Measurements from ENCODE around the gene B4GALT5.

B4GALT5 gene

DNA sequence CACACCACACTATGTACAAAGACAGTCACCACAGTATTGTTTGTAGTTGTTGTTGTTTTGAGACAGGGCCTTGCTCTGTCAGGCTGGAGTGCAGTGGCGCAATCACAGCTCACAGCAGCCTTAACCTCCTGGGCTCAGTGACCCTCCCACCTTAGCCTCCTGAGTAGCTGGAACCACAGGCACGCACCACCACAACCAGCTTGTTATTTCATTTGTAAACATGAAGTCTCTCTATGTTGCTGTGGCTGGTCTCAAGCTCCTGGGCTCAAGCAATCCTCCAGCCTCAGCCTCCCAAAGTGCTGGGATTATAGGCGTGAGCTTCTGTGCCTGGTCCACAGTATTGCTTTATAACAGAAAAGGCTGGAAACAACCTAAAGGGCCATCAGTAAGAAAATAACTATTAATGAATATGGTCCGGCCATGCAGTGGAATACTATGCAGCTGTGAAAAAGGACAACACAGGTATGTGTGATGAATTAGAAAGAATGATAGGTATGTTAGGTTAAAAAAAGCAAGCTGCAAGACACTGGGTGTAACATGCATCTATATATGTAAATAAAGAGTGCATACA is 115.8 kb downstream of the B4GALT5 start:
- no peak for DNase-seq

DNA sequence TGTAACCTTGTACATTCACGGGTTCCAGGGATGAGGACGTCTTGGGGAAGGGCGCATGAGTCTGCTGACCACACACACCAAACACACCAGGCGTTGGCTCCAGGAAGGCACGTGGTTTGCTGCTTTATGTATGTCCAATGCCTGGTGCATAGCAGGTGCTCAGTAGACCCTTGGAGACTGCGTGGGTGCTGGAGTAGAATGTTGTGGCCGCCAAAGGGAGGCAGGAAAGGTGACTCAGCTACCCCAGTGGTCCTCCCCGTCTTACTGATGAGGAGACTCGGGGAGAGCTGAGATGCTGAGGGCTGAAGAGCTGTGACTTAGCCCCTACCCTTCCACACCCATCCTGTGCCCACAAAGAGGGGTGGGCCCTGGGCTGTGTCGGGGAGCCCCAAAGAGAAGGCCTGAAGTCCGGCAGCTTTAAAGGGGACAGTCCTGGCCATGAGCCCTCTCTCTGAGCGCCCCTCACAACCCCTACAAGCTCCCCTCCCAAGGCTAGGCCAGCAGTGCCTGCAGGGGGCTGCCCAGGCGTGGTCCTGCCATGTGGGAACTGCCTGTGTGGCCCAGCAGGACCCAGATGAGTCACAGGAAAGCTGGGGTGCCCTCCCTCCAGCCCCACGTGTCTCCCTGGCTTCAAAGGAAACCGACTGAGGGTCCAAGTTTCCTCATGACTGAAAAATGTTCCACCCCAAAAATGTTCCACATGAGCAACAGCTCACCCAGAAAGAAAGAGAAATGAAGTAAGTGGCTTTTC is 117.7 kb downstream of the B4GALT5 start:
- no peak for DNase-seq

DNA sequence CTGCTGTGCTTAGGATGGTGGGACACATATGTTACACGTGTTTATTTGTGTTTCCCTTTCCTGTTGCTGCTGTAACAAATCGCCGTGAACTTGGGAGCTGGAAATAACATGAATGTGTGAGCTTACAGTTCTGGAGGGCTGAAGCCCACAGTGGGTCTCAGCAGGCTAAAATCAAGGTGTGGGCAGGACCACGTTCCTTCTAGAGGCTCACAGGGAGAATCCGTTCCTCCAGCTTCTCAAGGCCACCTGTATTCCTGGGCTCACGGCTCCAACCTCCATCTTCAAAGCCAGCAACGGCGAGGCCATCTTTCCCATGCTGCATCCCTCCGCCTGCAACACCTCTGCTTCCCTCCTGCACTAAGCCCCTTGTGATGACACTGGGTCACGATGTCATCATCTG is 118.3 kb downstream of the B4GALT5 start:
- no peak for DNase-seq

DNA sequence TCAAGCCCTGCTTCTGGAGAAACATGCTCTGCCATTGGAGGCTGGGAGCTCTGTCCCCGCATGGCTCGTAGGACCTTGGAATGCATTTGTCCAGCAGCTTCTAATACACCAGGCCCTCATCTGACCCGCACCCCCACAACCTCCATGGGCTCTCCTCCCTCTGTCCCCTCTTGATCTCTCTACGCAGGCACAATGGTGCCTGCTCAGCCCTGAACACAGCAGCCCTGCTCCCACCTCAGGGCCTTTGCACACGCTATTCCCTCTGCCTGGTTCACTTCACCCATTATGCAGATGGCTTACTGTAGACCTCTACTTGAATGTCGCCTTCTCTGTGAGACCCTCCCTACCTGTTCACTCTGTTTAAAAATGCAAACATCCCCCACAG is 118.8 kb downstream of the B4GALT5 start:
- DNase-seq = no peak

DNA sequence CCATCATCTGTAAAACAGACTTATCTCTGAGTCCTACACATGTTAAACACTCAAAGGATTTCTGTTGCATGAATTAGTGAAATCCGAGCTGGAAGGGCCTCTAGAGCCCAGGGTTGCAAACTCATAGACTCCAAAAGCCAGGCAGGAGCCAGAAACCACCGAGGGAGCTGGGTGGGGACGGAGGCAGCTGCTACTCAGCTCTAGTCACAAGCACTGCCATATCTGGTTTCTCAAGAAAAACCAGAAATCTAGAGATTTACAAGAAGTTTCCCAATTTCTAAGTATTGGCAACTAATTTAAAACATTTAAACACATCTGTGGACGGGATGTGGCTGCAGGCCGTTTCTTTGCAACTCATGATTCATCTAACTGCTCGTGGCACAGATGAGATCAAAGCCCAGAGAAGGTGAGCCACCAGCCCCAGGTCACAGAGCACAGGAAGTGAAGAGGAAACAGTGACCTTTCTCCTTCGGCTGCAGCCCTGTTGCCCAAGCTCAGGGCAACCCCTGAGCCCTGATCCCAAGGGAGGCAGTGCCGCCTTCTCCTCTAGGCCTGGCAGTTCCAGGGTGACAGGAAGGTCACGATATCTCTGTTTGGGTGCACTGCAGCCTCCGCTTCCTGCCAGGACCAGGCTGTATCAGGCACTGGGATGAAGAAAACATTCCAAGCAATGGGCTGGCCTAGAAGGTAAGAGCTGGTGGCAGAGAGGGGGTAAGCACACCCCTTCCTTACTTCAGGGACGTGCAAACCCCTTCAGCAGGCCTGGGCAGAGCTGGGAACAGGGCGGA is 119.3 kb downstream of the B4GALT5 start:
- DNase-seq = no peak

DNA sequence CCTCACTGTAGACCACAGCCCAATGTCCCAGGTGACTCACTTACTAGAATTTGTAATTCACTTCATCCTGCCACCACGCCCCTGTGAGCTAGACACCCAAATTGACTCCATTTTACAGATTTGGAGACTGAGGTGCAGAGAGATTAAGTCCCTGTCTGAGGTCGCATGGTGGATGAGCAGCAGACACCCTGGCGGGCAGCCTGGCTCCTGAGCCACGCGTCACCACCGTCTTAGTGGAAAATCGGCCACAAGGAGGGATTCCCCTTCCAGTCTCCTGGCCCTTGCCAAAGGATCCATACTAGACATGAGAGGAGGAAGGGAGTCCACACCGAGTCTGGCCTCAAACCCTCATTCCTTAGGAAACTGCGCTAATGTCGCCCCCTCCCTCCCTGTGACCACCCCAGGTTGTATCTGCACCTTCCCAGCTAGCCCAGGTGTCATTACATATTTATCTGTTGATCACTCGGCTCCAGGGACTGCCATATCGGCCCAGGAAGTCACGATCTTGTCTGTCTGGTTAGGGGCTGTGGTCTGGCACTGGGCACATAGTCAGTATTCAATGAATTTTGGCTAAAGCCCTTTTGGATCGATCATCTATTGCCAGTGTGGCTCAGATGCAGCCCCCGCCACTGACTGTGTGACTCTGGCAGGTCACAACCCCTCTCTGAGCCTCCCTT is 120.1 kb downstream of the B4GALT5 start:
- no peak for DNase-seq

DNA sequence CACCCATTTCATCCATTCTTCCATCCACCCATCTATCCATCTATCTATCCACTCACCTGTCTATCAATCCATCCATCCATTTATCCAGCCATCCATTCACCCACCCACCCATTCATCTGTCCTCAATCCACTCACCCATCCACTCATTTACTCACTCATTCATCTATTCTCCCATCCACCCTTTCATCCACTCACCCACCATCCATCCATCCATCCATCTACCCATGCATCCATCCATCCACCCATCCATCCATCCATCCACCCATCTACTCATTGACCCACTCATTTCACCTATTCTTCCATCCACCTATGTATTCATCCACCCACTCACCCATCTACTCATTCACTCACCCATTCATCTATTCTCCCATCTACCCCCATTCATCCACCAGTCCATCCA is 121.6 kb downstream of the B4GALT5 start:
- no peak for DNase-seq

DNA sequence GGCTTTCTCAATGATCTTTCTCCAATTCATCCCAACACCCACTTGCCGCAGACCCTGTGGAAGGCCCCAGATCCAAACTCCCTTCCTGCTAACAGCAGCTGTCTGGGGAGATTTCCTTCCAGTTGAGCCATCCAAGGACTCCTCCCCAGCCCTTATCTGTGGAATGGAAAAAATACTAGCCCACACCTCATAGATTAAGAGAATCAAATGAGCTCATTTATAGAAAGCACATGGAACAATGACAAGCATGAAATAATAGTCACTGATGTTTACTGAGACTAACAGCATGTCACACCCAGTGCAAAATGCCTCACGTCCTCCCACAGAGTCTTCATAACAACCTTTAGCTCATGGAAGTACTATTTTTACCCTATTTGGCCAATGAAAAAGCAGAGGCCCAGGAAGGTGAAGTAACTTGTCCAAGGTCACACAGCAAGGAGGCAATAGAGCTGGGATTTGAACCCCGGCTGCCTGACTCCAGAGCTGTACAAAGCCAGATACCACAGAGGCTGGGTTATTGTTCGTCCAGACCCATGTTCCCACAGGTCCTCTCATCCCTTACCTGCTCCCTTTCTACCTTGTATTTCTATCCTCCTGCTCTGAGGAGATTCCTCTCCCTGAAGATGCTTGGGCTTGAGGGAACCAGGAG is 122.3 kb downstream of the B4GALT5 start:
- DNase-seq = no peak

DNA sequence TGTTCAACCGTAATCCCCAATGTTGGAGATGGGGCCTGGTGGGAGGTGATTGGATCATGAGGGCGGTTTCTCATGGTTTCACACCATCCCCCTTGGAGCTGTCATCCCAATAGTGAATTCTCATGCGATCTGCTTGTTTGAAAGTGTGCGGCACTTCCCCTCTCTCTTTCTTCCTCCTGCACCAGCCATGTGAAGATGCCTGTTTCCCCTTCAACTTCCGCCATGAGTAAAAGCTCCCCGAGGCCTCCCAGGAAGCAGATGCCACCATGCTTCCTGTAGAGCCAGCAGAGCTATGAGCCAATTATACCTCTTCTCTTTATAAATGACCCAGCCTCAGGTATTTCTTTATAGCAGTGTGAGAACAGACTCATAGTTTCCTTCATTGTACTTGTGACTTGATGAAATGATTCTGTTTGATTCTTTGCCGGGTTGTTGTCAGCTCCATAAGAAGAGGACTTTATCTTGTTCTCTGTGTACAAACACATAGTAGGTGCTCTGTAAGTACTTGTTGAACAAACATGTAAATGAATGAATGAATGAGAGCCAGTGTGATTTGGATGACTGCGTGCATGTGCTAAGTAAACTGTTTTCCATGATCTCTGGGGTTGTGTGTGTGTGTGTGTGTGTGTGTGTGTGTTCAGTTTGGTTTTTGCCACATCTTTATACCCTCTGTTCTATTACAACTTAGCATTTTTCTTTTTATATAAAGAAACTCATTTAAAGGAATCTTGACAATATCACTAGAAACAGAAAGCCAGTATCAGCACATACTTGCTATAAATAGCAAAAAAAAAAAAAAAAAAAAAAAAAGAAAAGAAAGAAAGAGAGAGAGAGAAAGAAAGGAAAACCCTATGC is 123.3 kb downstream of the B4GALT5 start:
- DNase-seq = no peak

DNA sequence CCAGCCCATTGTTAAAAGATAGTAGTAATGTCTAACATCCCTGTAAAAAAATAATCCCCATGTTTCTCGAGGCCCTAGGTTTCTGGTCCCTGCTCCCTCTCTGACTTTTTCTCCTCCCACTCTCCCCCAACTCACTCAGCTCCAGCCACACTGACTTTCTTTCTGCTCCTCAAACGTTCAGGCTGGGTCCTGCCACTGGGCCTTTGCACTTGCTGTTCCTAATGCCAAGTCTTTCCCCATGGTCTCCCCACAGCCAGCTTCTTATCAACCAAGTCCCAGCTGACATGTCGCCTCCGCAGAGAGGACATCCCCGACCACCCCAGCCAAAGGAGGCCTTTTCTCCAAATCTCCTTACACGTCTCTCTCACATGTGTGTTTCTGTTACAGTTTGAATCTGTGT is 123.9 kb downstream of the B4GALT5 start:
- no peak for DNase-seq

DNA sequence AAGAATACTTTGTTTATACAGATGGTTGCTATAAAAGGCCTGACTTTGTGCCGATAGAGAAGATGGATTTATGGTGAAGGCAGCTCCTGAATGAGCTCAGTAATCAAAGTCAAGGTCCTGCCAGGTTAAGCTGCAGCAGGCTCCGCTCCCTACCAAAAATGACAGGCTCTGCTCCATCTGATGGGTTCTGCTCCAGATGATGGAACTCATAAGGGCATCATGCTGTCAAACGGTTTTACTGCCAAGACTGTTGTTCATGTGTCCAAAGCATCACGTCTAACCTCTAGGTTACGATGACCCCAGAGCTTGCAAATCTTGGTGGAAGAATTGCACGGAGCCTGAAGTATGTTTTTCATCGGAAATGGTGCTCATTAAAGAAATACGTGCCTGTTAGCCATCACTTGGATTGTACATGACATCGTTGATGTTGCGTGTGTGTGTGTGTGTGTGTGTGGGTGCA is 126.5 kb downstream of the B4GALT5 start:
- DNase-seq = no peak

DNA sequence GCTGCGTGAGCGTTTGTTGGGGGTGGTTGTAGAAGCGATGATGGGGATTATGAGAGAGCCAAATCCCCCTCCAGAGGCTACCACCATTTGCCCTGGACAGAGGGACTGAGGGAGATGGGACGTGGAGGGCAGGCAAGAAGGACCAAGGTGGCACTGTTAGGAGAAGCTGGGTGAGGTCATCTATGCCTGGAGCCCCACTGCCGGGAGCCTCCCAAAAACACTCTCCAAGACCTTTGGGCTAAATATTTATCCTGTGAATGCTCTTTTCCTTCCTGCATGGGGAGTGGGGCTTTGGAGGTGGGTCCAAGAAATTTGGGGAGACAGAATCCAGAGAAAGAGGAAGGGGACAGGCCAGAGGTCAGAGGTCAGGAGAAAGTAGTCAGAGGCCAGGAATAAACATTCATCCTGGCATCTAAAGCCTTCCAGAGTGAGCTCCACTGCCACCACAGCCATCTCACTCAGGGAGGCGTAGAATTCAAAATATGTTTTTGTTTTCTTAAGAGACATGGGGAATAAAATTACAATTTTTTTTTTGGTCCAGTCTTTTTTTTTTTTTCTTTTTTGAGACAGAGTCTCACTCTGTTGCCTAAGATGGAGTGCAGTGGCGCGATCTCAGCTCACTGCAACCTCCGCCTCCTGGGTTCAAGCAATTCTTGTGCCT is 128.0 kb downstream of the B4GALT5 start:
- DNase-seq = no peak

DNA sequence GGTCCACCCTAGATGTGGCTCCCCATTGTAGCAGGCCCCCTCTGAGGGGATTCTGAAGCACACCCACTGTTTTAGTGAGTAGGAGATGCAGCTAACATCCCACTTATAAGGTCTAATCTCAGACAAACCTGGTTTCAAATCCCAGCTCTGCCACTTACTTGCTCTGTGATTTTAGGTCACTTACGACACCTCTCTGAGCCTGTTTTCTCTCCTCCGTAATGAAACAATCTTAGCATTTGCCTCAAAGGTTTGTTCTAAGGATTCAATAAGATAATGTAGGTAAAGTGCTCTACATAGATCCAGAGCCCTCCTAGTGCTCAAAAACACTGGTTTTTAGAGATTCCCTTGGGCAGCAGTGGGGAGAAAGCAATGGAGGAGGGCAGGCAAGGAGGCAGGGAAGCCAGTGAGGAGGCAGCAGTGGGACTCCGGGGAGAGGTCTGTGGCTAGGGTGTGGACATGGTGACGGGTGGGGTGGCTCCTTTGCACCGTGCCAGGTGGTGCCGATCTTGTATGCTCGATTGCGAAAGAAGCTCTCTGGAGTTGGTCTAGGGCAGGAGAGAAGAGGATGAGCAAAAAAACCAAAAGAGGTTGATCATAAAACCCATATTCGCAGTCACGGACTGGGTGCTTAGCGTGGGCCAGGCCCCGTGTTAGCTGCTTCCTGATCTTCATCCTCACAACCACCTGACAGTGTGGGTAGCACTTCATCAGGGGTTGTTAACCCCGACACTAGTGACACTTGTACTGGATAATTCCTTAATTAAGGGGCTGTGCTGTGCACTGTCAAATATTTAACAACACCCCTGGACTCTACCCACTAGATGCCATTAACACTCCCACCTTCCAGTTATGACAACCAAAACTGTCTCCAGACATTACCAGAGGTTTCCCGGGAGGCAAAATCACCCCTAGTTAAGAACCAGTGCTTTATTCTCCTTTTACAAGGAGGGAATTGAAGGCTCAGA is 129.0 kb downstream of the B4GALT5 start:
- DNase-seq = no peak

DNA sequence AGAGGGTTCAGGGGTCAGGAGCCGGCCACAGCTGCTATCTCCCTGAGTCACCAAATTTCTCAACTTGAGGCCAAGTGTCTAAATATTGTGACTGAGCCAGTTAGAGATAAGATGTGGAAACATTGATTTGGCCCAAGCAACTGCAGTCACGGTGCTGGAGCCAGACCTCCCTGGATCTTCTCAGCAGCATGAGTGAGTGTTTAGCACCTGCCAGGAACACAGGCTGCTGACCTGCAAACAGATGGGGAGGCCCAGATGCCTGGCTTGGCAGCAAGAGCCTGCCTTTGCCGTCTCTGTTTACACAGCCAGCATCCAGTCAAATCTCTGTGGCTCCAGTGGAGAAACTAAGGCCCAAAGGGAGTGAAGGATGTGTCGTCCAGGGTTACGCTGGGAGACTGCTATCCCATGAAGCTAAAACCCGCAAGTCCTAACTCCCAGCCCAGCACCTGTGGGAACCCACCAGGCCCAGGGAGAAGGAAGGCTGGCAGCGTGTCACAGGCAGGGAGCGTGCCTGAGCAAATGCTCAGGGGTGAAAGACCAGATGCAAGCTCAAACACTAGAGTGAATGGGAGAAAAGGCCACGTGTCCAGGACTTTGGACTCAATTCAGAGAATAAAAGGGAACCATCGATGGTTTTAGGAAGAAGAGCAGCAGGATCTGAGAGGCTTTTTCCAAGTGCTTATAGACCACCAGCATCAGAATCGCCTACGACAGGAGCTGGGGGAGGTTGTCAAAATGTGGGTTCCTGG is 129.8 kb downstream of the B4GALT5 start:
- no peak for DNase-seq

DNA sequence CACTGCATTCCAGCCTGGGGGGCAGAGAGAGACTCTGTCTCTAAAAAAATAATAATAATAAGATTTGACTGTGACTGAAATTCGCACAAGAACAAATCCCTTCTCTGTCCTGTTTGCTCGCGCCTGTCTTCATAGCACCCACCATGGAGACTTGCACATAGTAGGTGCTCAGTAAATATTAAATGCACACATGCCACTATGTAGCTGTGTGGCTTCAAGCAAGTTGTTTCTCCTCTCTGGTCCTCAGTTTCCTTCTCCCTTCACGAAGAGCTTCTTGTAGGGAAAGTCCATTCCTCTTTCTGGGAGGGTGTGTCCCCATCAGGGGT is 130.4 kb downstream of the B4GALT5 start:
- no peak for DNase-seq

Data from NCI-H2227 treated with DMSO at 0.1 percent for 48 hours (cell line).